Retinal pigment epithelial cell (primary cell): ENCODE data around the gene PGM5.

Experiments
- DNase-seq: peaks from one replicate; pipeline ENCODE4 v3.0.0-alpha.2; 2010; ENCODE audit warnings: low read depth
- H3K4me3 ChIP-seq: 2 replicates; pipeline ENCODE4 v1.5.1; 2011; ENCODE audit warnings: mild to moderate bottlenecking, low read length, control low read depth, moderate library complexity
- TF ChIP-seq, protein P1 (sequence below): conservative IDR thresholded peaks from 2 replicates; pipeline ENCODE4 v1.5.1; 2011; ENCODE audit warnings: low read depth, low read length, control low read depth, inconsistent platforms

Gene PGM5

GRCh38 chr9:68523367-68523936 lies 167.0 kb downstream of the PGM5 start:
- no peak for DNase-seq
- no peak overlapping the region for H3K4me3 ChIP-seq
- TF ChIP-seq, protein P1, sequence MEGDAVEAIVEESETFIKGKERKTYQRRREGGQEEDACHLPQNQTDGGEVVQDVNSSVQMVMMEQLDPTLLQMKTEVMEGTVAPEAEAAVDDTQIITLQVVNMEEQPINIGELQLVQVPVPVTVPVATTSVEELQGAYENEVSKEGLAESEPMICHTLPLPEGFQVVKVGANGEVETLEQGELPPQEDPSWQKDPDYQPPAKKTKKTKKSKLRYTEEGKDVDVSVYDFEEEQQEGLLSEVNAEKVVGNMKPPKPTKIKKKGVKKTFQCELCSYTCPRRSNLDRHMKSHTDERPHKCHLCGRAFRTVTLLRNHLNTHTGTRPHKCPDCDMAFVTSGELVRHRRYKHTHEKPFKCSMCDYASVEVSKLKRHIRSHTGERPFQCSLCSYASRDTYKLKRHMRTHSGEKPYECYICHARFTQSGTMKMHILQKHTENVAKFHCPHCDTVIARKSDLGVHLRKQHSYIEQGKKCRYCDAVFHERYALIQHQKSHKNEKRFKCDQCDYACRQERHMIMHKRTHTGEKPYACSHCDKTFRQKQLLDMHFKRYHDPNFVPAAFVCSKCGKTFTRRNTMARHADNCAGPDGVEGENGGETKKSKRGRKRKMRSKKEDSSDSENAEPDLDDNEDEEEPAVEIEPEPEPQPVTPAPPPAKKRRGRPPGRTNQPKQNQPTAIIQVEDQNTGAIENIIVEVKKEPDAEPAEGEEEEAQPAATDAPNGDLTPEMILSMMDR, result no peak

GRCh38 chr9:68530618-68531017 lies 174.2 kb downstream of the PGM5 start:
- TF ChIP-seq, protein P1, result no peak

DNA sequence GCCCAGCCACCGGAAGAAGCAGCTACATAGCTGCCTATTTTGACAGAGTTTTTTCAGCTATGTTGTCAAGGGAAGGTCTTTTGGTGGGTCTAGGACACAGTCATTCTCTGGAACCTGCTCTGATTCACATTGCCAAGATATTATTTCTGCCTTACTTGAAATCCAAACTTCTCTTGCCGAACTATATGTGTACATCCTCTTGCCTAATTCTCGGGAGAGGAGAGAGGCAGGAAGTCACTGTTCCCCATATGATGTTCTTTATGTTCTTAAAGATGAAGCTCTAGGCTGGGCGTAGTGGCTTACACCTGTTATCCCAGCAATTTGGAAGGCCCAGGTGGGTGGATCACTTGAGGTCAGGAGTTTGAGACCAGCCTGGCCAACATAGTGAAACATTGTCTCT lies 175.7 kb downstream of the PGM5 start:
- DNase-seq, result no peak
- TF ChIP-seq, protein P1, result no peak
- no peak overlapping the region for H3K4me3 ChIP-seq

More at GRCh38 chr9:68530618-68531017, 174.2 kb downstream of the PGM5 start:
- DNase-seq, result no peak
- no peak overlapping the region for H3K4me3 ChIP-seq

DNA sequence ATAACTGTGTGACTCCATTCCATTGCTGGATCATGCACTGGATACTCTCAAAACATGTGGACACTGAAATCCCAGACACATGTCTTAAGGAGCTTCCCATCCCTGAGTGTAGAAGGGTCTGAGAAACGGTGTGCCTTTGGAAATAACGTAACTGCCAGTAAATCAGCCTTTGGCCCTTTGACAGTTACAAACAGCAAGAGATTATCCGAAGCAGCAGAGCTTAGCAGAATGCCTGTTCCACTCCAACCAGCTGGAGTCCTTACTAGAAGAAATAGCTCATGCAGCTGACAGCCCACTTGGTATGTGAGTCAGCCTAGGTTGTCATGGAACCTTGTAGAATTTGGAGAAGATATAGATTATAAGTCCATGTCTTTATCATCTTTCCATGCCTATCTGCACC lies 177.3 kb downstream of the PGM5 start:
- TF ChIP-seq, protein P1, result no peak

GRCh38 chr9:68536876-68537615 lies 180.6 kb downstream of the PGM5 start:
- no peak overlapping the region for H3K4me3 ChIP-seq
- TF ChIP-seq, protein P1, result no peak
- no peak for DNase-seq

More for the DNA sequence above, 177.3 kb downstream of the PGM5 start:
- peak; percentile 49 for DNase-seq
- H3K4me3 ChIP-seq, result no peak overlapping the region

DNA sequence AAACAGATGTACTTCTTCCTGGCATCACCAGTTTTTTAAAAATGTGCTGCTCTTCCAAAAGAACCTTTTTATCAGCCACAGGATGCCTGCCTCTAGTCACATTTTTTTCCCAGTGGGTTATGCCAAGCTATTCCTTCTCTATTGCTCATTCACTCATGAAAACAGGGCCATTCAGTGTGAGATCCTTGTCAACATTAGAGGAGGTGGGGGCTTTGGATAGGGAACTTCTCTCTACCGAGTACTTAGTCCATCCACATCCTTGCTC lies 181.1 kb downstream of the PGM5 start:
- DNase-seq, result no peak
- no peak overlapping the region for H3K4me3 ChIP-seq
- TF ChIP-seq, protein P1, result no peak

- no peak for DNase-seq
- no peak overlapping the region for H3K4me3 ChIP-seq
- TF ChIP-seq, protein P1, result no peak
Measured at GRCh38 chr9:68538200-68538599, 181.8 kb downstream of the PGM5 start.
